GM12878 (cell line): Measurements from ENCODE around the gene MAN2A1. TPM values are rescaled to one million over a fixed set of nuclear protein-coding genes. Genes with fewer than 3 reads are reported as not detected.

Experiments used
- ATAC-seq: fragments of 200-7000 bp; cut with Tn5 transposase; 3 replicates; pipeline ENCODE4 v1.9.1; 2020; ENCODE audit warnings: mild to moderate bottlenecking, moderate library complexity
- BruUV-seq: library from RNA; stranded (reverse); fragments of 400-500 nt; replicated peaks from 2 replicates; lab custom pipeline; 2021; lab: Mats Ljungman, UMichigan
- CTCF ChIA-PET: fragments of 300-600 bp; sonication (Branson Sonifier 250); formaldehyde crosslinking; extraction: SDS; loops from one replicate; lab custom pipeline; 2021; ENCODE audit warnings: inconsistent platforms; lab: Yijun Ruan, JAX
- POLR2A ChIA-PET: fragments of 350-600 bp; formaldehyde crosslinking; extraction: SDS; loops from one replicate; lab custom pipeline; 2021; ENCODE audit warnings: inconsistent platforms; lab: Charles Lee
- RAD21 ChIA-PET: fragments of 300-600 bp; sonication (Branson Sonifier 250); formaldehyde crosslinking; loops from one replicate; lab custom pipeline; 2023; ENCODE audit warnings: antibody characterized with exemption; ENCODE audit not compliant: unreplicated experiment; lab: Charles Lee
- SMC1A ChIA-PET: fragments of 300-600 bp; sonication (Branson Sonifier 250); formaldehyde crosslinking; loops from one replicate; lab custom pipeline; 2023; ENCODE audit not compliant: unreplicated experiment, uncharacterized antibody; lab: Charles Lee
- DNase-seq: peaks from one replicate; pipeline ENCODE4 v3.0.0-alpha.2; 2011; ENCODE audit warnings: low read depth, low spot score
- FAIRE-seq: peaks from 3 replicates; lab custom pipeline; 2011; peaks lifted over from hg19 to GRCh38; lab: Jason Lieb, UNC
- H2AFZ ChIP-seq: 2 replicates; pipeline ENCODE4 v1.6.0; 2011; ENCODE audit warnings: low read depth, low read length, control low read depth; ENCODE audit not compliant: control insufficient read depth
- H3K27ac ChIP-seq: 2 replicates; pipeline ENCODE4 v1.5.1; 2011; ENCODE audit warnings: control low read depth; ENCODE audit not compliant: control insufficient read depth, insufficient read depth
- H3K27me3 ChIP-seq, 2 experiments: replicated peaks in 1 of 2; 2 replicates each; pipeline versions ENCODE4 v1.6.0 to v1.6.1; 2011; ENCODE audit warnings: low read length in 1 of 2; ENCODE audit not compliant: control insufficient read depth in 2 of 2, insufficient read depth in 2 of 2
- H3K36me3 ChIP-seq, 2 experiments: 2 replicates each; pipeline ENCODE4 v1.5.1; 2011; ENCODE audit warnings: low read length in 1 of 2; ENCODE audit not compliant: control insufficient read depth in 2 of 2, insufficient read depth in 2 of 2
- H3K4me1 ChIP-seq: 2 replicates; pipeline ENCODE4 v1.6.1; 2011; ENCODE audit warnings: mild to moderate bottlenecking, low read length, moderate library complexity, mixed read lengths; ENCODE audit not compliant: control insufficient read depth, insufficient read depth
- H3K4me2 ChIP-seq: 2 replicates; pipeline ENCODE4 v1.6.0; 2011; ENCODE audit warnings: control low read depth; ENCODE audit not compliant: control insufficient read depth, insufficient read depth
- H3K4me3 ChIP-seq: fragments of 200-600 bp; sonication (generic); 2 replicates; pipeline ENCODE4 v1.5.1; 2016
- H3K79me2 ChIP-seq: 2 replicates; pipeline ENCODE4 v1.6.0; 2011; ENCODE audit warnings: low read length; ENCODE audit not compliant: control insufficient read depth, insufficient read depth
- H3K9ac ChIP-seq: 2 replicates; pipeline ENCODE4 v1.8.0; 2011; ENCODE audit warnings: low read length, control low read depth, mixed read lengths; ENCODE audit not compliant: control insufficient read depth, insufficient read depth
- H3K9me3 ChIP-seq: replicated peaks from 3 replicates; pipeline ENCODE4 v1.5.1; 2011; ENCODE audit warnings: mild to moderate bottlenecking, low read length; ENCODE audit not compliant: control insufficient read depth, insufficient read depth
- H4K20me1 ChIP-seq: 2 replicates; pipeline ENCODE4 v1.6.0; 2011; ENCODE audit not compliant: control insufficient read depth, insufficient read depth
- ATF3 ChIP-seq: IDR thresholded peaks from 2 replicates; pipeline ENCODE4 v1.6.1; 2011; ENCODE audit warnings: low read depth, mild to moderate bottlenecking, low read length, moderate library complexity, borderline replicate concordance; ENCODE audit errors: extremely low read depth
- BMI1 ChIP-seq: fragments of 450-650 bp; IDR thresholded peaks from 2 replicates; pipeline ENCODE4 v1.6.1; 2016; ENCODE audit warnings: mild to moderate bottlenecking, moderate library complexity, borderline replicate concordance
- EED ChIP-seq: sonication (generic); IDR thresholded peaks from 2 replicates; pipeline ENCODE4 v1.6.1; 2016; ENCODE audit warnings: antibody characterized with exemption, low read depth
- IKZF2 ChIP-seq, 2 experiments: fragments of 450-650 bp; IDR thresholded peaks; 2 replicates each; pipeline ENCODE4 v1.6.1; 2017; ENCODE audit warnings: mild to moderate bottlenecking in 2 of 2, moderate library complexity in 2 of 2
- IRF5 ChIP-seq: fragments of 450-650 bp; IDR thresholded peaks from 2 replicates; pipeline ENCODE4 v1.6.1; 2017; ENCODE audit warnings: borderline replicate concordance
- LARP7 ChIP-seq: fragments of 450-650 bp; IDR thresholded peaks from 2 replicates; pipeline ENCODE4 v1.6.1; 2017; ENCODE audit warnings: mild to moderate bottlenecking
- USF1 ChIP-seq: IDR thresholded peaks from 2 replicates; pipeline ENCODE4 v1.6.1; 2011; ENCODE audit warnings: borderline replicate concordance, low read depth, mild to moderate bottlenecking, moderate library complexity, mixed read lengths, low read length; ENCODE audit not compliant: insufficient read depth; ENCODE audit errors: extremely low read length
- WGBS: methylation state at CpG from one replicate; pipeline ENCODE4 v1.1.6; 2016; ENCODE audit warnings: low lambda C conversion rate; ENCODE audit not compliant: insufficient replicate concordance, insufficient coverage; ENCODE audit errors: missing lambda C conversion rate; 5-methylcytosine and 5-hydroxymethylcytosine counted together
- in situ Hi-C: fragments of 300-500 bp; cut with MboI; formaldehyde crosslinking; loops from 9 replicates; pipeline ENCODE4 v1.14.3; 2018; ENCODE audit warnings: mixed read lengths
- intact Hi-C: fragments of 100-400 bp; cut with micrococcal nuclease; formaldehyde crosslinking; loops from one replicate; pipeline ENCODE4 v1.14.2; 2022; ENCODE audit not compliant: unreplicated experiment
- polyA plus RNA-seq, 11 experiments: library from polyadenylated mRNA; depleted of rRNA in 4 of 11; unstranded in 6 of 11; stranded (reverse) in 5 of 11; fragments of >200 nt; fragmentation: Nextera tagmentation in 4 of 11; fragmentation: Illumina TruSeq in 1 of 11; extraction: Ambion mirVana in 4 of 11; extraction: Trizol in 1 of 11; gene quantifications; 1 replicate in 1 of 11; 2 replicates in 10 of 11; pipeline versions ENCODE4 v1.2.1 to v1.2.3, GENCODE V29; 2011 to 2016; ENCODE audit warnings: inconsistent platforms in 2 of 11, missing spikeins in 2 of 11, low read depth in 1 of 11
- total RNA-seq, 4 experiments: library from RNA; depleted of rRNA in 3 of 4; stranded (reverse); fragments of >200 nt in 3 of 4; fragmentation: Illumina TruSeq in 1 of 4; extraction: Trizol in 1 of 4; gene quantifications; 2 replicates each; pipeline versions ENCODE4 v1.2.1 to v1.2.3, GENCODE V29; 2013 to 2021

The MAN2A1 gene
- total and polyA plus RNA-seq, 10 of the 15 experiments (the other 5 are each of a cell fraction or from before 2014, with no cell fraction given): 4.2 to 27.9 (median 10.5) TPM

- no peak for TF ChIP-seq USF1
- TF ChIP-seq, all 136 proteins: peak for 0
These were observed 89.5 kb downstream of the MAN2A1 start (continued) for GRCh38 chr5:109779036-109779735.

GRCh38 chr5:109784687-109785086, 95.0 kb downstream of the MAN2A1 start:
- no TSS peak for BruUV-seq
- ATAC-seq (no peak), FAIRE-seq (no peak), DNase-seq (no peak)
- Histone ChIP-seq H3K9me3 (no peaks in the 10 kb centered on the region), H3K9ac (no peak overlapping the region), H2AFZ (no peak overlapping the region), H3K4me3 (no peak overlapping the region), H3K4me2 (no peak overlapping the region), H4K20me1 (no peaks in the 10 kb centered on the region), H3K4me1 (no peaks in the 10 kb centered on the region), H3K27me3 (no peaks in the 10 kb centered on the region), H3K27ac (no peak overlapping the region), H3K36me3 (no peaks in the 10 kb centered on the region; a peak in 1 of 4 replicates), H3K79me2 (no peaks in the 10 kb centered on the region)
- SMC1A ChIA-PET: interaction anchor here (0.6 to 1.3 kb wide), 2 partner anchors 59 to 89 kb away, joined by 3 read pairs; no protein-coding TSS in a partner anchor
- RAD21 ChIA-PET: interaction anchor here (1.5 kb wide), 1 partner anchor 92 kb away, joined by 3 read pairs; no protein-coding TSS in a partner anchor
- in situ Hi-C loops (no loop called here), intact Hi-C loops (loop anchor here (5.0 kb wide), 1 partner anchor 92 kb away; no protein-coding TSS in a partner anchor)
- 86% methylated on average over 2 of the region's 2 CpGs for WGBS
- CTCF ChIA-PET: interaction anchor here (1.1 kb wide), 1 partner anchor 12 kb away, joined by 4 read pairs; no protein-coding TSS in a partner anchor
- TF ChIP-seq BMI1 (no peak), EED (no peak), IKZF2 (IDR thresholded peaks at IDR 0.05) (no peak), IRF5 (no peak), ATF3 (no peak), LARP7 (no peak)
- POLR2A ChIA-PET: interaction anchor here (0.5 kb wide), 1 partner anchor 55 kb away, joined by 3 read pairs; no protein-coding TSS in a partner anchor
